Neural cell (in vitro differentiated cells): ENCODE measurements around the gene SNRPA1. TPM values are rescaled to one million over a fixed set of nuclear protein-coding genes. Genes with fewer than 3 reads are reported as not detected.
A peak's percentile ranks its signal among the peaks of the same experiment; 100 is the strongest.

Experiments used
- H2AFZ ChIP-seq: fragments of 200-600, 300-800 bp; sonication (generic), shearing (Covaris generic); 2 replicates; pipeline ENCODE4 v1.6.0; 2014; ENCODE audit warnings: low read depth, mild to moderate bottlenecking, antibody characterized with exemption, low read length, moderate library complexity
- H3F3A ChIP-seq: fragments of 200-600 bp; shearing (Covaris generic); 2 replicates; pipeline ENCODE4 v1.6.1; 2016; ENCODE audit warnings: mild to moderate bottlenecking, moderate library complexity, mixed read lengths, antibody characterized with exemption, low read length; ENCODE audit not compliant: insufficient read depth, poor library complexity, severe bottlenecking
- H3K27ac ChIP-seq: fragments of 200-600, 300-800 bp; sonication (generic), shearing (Covaris generic); 2 replicates; pipeline ENCODE4 v1.5.1; 2014; ENCODE audit warnings: mild to moderate bottlenecking, low read length, moderate library complexity
- H3K27me3 ChIP-seq: fragments of 300-800, 200-600 bp; sonication (generic), shearing (Covaris generic); 2 replicates; pipeline ENCODE4 v1.6.0; 2014; ENCODE audit warnings: mild to moderate bottlenecking, low read depth, low read length, moderate library complexity; ENCODE audit not compliant: insufficient read depth
- H3K36me3 ChIP-seq: fragments of 300-800, 200-600 bp; sonication (generic), shearing (Covaris generic); 2 replicates; pipeline ENCODE4 v1.5.1; 2014; ENCODE audit warnings: mild to moderate bottlenecking, antibody characterized with exemption, low read length, moderate library complexity; ENCODE audit not compliant: insufficient read depth
- H3K4me2 ChIP-seq: fragments of 300-800, 200-600 bp; sonication (generic), shearing (Covaris generic); 2 replicates; pipeline ENCODE4 v1.6.0; 2014; ENCODE audit warnings: mild to moderate bottlenecking, low read length
- H3K4me3 ChIP-seq: fragments of 300-800, 200-600 bp; sonication (generic), shearing (Covaris generic); 2 replicates; pipeline ENCODE4 v1.5.1; 2014; ENCODE audit warnings: mild to moderate bottlenecking, low read length, moderate library complexity
- H3K79me2 ChIP-seq: fragments of 200-600 bp; shearing (Covaris generic); replicated peaks from 2 replicates; pipeline ENCODE4 v1.6.0; 2014; ENCODE audit warnings: mild to moderate bottlenecking, low read length, moderate library complexity; ENCODE audit not compliant: insufficient read depth
- H3K9ac ChIP-seq: fragments of 300-800, 200-600 bp; sonication (generic), shearing (Covaris generic); 2 replicates; pipeline ENCODE4 v1.6.1; 2016; ENCODE audit warnings: mild to moderate bottlenecking, low read length, mixed read lengths
- H3K9me2 ChIP-seq: fragments of 200-600 bp; shearing (Covaris generic); 2 replicates; pipeline ENCODE4 v1.6.1; 2016; ENCODE audit warnings: mild to moderate bottlenecking, low read length, mixed read lengths; ENCODE audit not compliant: insufficient read depth
- H3K9me3 ChIP-seq: fragments of 200-600, 300-800 bp; sonication (generic), shearing (Covaris generic); 2 replicates; pipeline ENCODE4 v1.6.1; 2016; ENCODE audit warnings: mild to moderate bottlenecking, mixed run types, low read length, moderate library complexity, mixed read lengths
- H4K20me1 ChIP-seq: fragments of 200-600 bp; shearing (Covaris generic); 2 replicates; pipeline ENCODE4 v1.6.1; 2016; ENCODE audit warnings: mild to moderate bottlenecking, mixed run types; ENCODE audit not compliant: insufficient read depth
- CTCF ChIP-seq: fragments of 450-650 bp; IDR thresholded peaks from 2 replicates; pipeline ENCODE4 v1.5.1; 2014; ENCODE audit warnings: antibody characterized with exemption, mild to moderate bottlenecking, moderate library complexity; ENCODE audit not compliant: poor library complexity, severe bottlenecking
- EP300 ChIP-seq: fragments of 450-650 bp; conservative IDR thresholded peaks from 2 replicates; pipeline ENCODE4 v1.6.1; 2014; ENCODE audit warnings: antibody characterized with exemption, mild to moderate bottlenecking, moderate library complexity; ENCODE audit not compliant: poor library complexity, severe bottlenecking
- MXI1 ChIP-seq: fragments of 450-650 bp; conservative IDR thresholded peaks from 2 replicates; pipeline ENCODE4 v1.6.1; 2014; ENCODE audit warnings: antibody characterized with exemption, mild to moderate bottlenecking; ENCODE audit not compliant: poor library complexity, severe bottlenecking
- POLR2AphosphoS5 ChIP-seq: IDR thresholded peaks from 2 replicates; pipeline ENCODE4 v1.6.1; 2012
- RAD21 ChIP-seq: fragments of 450-650 bp; conservative IDR thresholded peaks from 2 replicates; pipeline ENCODE4 v1.6.1; 2014; ENCODE audit warnings: antibody characterized with exemption, mild to moderate bottlenecking, moderate library complexity
- SMC3 ChIP-seq: fragments of 450-650 bp; conservative IDR thresholded peaks from 2 replicates; pipeline ENCODE4 v1.6.1; 2014; ENCODE audit warnings: antibody characterized with exemption, mild to moderate bottlenecking, moderate library complexity; ENCODE audit not compliant: poor library complexity
- TAF1 ChIP-seq: IDR thresholded peaks from 2 replicates; pipeline ENCODE4 v1.6.1; 2012; ENCODE audit warnings: low read depth
- polyA plus RNA-seq: library from polyadenylated mRNA; depleted of rRNA; stranded (reverse); fragments of >200 nt; gene quantifications from 2 replicates; pipeline ENCODE4 v1.2.3, GENCODE V29; 2014
- TF ChIP-seq, protein P1 (sequence below): IDR thresholded peaks from 2 replicates; pipeline ENCODE4 v1.6.1; 2012; ENCODE audit warnings: borderline replicate concordance

SNRPA1 gene
- polyA plus RNA-seq, 1 donor from 2014 or later = 53.6 TPM

DNA sequence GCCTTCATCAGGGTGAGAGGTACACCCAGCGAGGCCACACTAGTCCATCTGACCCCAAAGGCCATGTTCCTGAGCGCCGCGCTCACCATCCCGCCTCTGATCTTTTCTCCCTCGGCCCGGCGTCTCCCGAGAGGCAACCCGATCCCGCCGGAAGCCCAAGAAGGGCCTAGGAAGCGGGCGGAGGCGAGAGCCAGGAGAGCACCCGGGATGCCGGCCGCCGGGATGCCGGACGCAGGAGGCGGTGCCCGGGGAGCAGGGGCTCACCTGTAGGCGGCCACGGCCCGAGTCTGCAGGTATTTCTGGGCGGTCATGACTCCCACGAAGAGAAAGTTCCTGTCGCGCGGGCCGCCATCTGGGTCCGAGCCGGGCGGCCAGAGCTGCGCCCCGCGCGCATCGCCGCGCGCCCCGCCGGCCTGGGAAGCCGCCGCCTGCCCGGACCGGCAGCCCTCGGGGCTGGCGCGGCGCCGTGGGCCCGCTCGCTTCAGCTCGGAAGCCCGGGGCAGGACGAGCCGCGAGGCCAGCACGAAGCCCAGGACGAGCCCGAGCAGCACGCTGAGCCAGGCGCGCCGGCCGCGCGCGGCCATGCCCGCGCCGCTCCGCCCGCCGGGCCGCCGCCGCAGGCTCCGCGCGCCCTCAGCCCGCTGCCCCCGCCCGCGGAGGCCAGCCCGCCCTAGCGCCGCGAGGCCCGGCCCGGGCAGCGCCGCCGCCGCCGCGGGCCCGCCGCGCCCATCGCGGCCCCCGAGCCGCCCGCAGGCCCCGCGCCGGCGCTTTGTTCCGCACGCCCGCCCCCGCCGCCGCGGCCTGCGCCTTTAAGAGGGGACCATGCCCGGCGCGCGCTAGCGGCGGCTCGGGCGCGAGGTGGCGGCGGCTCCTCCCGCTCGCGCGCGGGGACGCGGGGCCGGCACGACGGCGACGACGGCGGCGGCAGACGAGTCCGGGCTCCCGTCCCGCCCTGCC, 43.9 kb downstream of the SNRPA1 start (continued):
- TF ChIP-seq, protein P1, sequence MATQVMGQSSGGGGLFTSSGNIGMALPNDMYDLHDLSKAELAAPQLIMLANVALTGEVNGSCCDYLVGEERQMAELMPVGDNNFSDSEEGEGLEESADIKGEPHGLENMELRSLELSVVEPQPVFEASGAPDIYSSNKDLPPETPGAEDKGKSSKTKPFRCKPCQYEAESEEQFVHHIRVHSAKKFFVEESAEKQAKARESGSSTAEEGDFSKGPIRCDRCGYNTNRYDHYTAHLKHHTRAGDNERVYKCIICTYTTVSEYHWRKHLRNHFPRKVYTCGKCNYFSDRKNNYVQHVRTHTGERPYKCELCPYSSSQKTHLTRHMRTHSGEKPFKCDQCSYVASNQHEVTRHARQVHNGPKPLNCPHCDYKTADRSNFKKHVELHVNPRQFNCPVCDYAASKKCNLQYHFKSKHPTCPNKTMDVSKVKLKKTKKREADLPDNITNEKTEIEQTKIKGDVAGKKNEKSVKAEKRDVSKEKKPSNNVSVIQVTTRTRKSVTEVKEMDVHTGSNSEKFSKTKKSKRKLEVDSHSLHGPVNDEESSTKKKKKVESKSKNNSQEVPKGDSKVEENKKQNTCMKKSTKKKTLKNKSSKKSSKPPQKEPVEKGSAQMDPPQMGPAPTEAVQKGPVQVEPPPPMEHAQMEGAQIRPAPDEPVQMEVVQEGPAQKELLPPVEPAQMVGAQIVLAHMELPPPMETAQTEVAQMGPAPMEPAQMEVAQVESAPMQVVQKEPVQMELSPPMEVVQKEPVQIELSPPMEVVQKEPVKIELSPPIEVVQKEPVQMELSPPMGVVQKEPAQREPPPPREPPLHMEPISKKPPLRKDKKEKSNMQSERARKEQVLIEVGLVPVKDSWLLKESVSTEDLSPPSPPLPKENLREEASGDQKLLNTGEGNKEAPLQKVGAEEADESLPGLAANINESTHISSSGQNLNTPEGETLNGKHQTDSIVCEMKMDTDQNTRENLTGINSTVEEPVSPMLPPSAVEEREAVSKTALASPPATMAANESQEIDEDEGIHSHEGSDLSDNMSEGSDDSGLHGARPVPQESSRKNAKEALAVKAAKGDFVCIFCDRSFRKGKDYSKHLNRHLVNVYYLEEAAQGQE = no peak

DNA sequence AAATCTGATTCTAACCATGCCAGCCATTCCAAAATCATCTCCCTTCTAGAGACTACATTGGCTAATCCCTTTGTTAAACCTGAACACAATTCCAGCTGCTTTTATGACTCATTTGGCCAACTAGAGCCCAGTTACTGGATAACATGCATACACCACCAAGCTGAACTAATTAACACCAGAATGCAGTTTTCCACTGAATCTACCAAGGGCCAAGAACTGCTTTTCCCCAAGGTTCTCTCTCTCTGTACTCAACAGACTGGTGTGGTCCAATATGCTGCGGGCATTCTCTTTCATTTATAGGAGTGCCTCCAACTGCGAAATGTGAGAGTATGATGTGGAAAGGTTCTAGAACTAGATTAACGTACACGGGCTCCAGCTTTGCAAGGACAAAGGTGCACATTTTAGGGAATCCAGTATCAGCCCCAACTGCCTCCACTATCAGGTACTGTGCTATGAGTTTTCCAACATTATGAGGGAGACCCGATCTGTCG, 44.7 kb downstream of the SNRPA1 start:
- peaks cover 51% of the 10 kb centered on the region for H3K79me2 ChIP-seq
- H3K9me2 ChIP-seq = no peaks in the 10 kb centered on the region
- H3K4me2 ChIP-seq = peak overlapping the region; percentile 88
- H4K20me1 ChIP-seq = no peaks in the 10 kb centered on the region
- peak overlapping the region; percentile 34 for H2AFZ ChIP-seq
- H3F3A ChIP-seq = peaks cover 3% of the 10 kb centered on the region
- TF ChIP-seq RAD21 = no peak
- TF ChIP-seq SMC3 = no peak
- no peak for TF ChIP-seq MXI1
- TF ChIP-seq EP300 = no peak
- H3K9me3 ChIP-seq = no peaks in the 10 kb centered on the region
- H3K27ac ChIP-seq = peak overlapping the region; percentile 51
- no peaks in the 10 kb centered on the region for H3K27me3 ChIP-seq
- peak overlapping the region; percentile 91 for H3K4me3 ChIP-seq
- peak overlapping the region; percentile 79 for H3K9ac ChIP-seq
- H3K36me3 ChIP-seq = no peaks in the 10 kb centered on the region

- Histone ChIP-seq H3K27ac (no peak overlapping the region), H3K9ac (no peak overlapping the region), H3K4me3 (no peak overlapping the region), H2AFZ (no peak overlapping the region), H3K36me3 (no peaks in the 10 kb centered on the region), H3K9me2 (no peaks in the 10 kb centered on the region), H3K27me3 (no peaks in the 10 kb centered on the region), H4K20me1 (no peaks in the 10 kb centered on the region), H3K4me2 (no peak overlapping the region), H3F3A (peaks cover 3% of the 10 kb centered on the region), H3K9me3 (no peaks in the 10 kb centered on the region), H3K79me2 (peaks cover 51% of the 10 kb centered on the region)
- no peak for TF ChIP-seq SMC3
These were observed 46.8 kb downstream of the SNRPA1 start for GRCh38 chr15:101248274-101248673.

DNA sequence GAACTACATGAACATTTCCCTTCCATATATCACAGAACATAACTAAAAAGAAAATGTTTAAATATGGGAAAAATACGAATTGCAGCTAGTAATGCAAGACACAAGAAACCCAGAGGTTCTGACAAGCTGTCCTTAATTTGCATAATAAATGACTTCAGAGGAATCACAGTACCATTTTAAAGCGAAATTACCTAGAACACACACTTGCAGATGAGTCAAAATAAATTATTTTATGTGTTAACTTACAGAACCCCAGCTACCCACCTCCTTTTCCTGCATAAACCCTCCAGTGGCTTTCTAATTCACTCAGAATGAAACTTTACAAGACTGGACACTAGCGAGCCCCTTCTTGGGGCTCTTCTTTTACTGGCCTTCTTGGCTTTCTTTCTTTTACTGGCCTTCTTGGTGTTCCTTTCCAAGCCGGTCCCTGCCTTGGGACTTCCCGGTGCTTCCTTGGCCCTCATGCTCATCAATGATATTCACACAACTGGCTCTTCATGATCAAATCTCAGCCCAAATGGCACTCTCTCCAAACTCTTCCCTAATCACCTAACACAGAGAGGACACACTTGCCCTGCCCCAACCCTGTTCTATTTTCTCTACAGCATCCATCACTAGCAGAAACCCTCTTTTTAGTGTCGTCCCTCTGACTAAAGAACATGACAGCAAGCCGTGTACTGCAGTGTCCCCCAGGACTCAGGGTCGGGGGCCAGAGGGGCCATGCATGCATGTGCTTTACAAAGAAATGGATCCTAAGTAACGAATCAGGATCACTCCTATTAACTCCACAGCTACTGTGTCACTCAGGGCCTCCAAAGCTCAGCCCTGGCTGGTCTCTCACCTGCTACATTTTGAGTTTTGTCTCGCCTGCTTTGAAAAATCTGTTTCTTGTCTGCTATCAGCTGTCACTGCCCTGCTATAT, 48.0 kb downstream of the SNRPA1 start:
- no peaks in the 10 kb centered on the region for H3K9me2 ChIP-seq
- no peak overlapping the region for H3K27ac ChIP-seq
- H3K9me3 ChIP-seq = no peaks in the 10 kb centered on the region
- no peak overlapping the region for H2AFZ ChIP-seq
- H3K36me3 ChIP-seq = no peaks in the 10 kb centered on the region
- no peaks in the 10 kb centered on the region for H4K20me1 ChIP-seq
- H3K9ac ChIP-seq = no peak overlapping the region
- peaks cover 54% of the 10 kb centered on the region for H3K79me2 ChIP-seq
- no peak overlapping the region for H3K4me2 ChIP-seq
- peaks cover 3% of the 10 kb centered on the region for H3F3A ChIP-seq
- H3K4me3 ChIP-seq = no peak overlapping the region
- no peaks in the 10 kb centered on the region for H3K27me3 ChIP-seq
- no peak for TF ChIP-seq POLR2AphosphoS5
- no peak for TF ChIP-seq MXI1
- TF ChIP-seq, protein P1 = no peak
- no peak for TF ChIP-seq TAF1
- no peak for TF ChIP-seq RAD21
- TF ChIP-seq CTCF = no peak
- TF ChIP-seq SMC3 = no peak
- no peak for TF ChIP-seq EP300
